ENCODE data around the gene SPSB3.

GRCh38 chr16:1779741-1780676 is 2.4 kb downstream of the SPSB3 start:
- TF ChIP-seq ZNF124 (CRISPR knock-in tag; IDR thresholded peaks at IDR 0.05) (no peak), NFYB (IDR thresholded peaks at IDR 0.05; ENCODE audit: extremely low read depth, insufficient read length) (no peak), EZH2 (IDR thresholded peaks at IDR 0.05; ENCODE audit: borderline replicate concordance, low read depth, low read length) (no peak), ZNF174 (CRISPR knock-in tag; IDR thresholded peaks at IDR 0.05) (no peak), SMC3 (conservative IDR thresholded peaks at IDR 0.05; ENCODE audit: insufficient read depth, low read depth, low read length) (no peak)
- TF ChIP-seq, protein P1, sequence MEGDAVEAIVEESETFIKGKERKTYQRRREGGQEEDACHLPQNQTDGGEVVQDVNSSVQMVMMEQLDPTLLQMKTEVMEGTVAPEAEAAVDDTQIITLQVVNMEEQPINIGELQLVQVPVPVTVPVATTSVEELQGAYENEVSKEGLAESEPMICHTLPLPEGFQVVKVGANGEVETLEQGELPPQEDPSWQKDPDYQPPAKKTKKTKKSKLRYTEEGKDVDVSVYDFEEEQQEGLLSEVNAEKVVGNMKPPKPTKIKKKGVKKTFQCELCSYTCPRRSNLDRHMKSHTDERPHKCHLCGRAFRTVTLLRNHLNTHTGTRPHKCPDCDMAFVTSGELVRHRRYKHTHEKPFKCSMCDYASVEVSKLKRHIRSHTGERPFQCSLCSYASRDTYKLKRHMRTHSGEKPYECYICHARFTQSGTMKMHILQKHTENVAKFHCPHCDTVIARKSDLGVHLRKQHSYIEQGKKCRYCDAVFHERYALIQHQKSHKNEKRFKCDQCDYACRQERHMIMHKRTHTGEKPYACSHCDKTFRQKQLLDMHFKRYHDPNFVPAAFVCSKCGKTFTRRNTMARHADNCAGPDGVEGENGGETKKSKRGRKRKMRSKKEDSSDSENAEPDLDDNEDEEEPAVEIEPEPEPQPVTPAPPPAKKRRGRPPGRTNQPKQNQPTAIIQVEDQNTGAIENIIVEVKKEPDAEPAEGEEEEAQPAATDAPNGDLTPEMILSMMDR (IDR thresholded peaks at IDR 0.05 in 2 of 3, conservative IDR thresholded peaks at IDR 0.05 in 1 of 3; ENCODE audit: insufficient read depth in 2 of 3, low read depth in 1 of 3, low read length in 3 of 3) = no peak
- TF ChIP-seq, protein P2, sequence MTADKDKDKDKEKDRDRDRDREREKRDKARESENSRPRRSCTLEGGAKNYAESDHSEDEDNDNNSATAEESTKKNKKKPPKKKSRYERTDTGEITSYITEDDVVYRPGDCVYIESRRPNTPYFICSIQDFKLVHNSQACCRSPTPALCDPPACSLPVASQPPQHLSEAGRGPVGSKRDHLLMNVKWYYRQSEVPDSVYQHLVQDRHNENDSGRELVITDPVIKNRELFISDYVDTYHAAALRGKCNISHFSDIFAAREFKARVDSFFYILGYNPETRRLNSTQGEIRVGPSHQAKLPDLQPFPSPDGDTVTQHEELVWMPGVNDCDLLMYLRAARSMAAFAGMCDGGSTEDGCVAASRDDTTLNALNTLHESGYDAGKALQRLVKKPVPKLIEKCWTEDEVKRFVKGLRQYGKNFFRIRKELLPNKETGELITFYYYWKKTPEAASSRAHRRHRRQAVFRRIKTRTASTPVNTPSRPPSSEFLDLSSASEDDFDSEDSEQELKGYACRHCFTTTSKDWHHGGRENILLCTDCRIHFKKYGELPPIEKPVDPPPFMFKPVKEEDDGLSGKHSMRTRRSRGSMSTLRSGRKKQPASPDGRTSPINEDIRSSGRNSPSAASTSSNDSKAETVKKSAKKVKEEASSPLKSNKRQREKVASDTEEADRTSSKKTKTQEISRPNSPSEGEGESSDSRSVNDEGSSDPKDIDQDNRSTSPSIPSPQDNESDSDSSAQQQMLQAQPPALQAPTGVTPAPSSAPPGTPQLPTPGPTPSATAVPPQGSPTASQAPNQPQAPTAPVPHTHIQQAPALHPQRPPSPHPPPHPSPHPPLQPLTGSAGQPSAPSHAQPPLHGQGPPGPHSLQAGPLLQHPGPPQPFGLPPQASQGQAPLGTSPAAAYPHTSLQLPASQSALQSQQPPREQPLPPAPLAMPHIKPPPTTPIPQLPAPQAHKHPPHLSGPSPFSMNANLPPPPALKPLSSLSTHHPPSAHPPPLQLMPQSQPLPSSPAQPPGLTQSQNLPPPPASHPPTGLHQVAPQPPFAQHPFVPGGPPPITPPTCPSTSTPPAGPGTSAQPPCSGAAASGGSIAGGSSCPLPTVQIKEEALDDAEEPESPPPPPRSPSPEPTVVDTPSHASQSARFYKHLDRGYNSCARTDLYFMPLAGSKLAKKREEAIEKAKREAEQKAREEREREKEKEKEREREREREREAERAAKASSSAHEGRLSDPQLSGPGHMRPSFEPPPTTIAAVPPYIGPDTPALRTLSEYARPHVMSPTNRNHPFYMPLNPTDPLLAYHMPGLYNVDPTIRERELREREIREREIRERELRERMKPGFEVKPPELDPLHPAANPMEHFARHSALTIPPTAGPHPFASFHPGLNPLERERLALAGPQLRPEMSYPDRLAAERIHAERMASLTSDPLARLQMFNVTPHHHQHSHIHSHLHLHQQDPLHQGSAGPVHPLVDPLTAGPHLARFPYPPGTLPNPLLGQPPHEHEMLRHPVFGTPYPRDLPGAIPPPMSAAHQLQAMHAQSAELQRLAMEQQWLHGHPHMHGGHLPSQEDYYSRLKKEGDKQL (CRISPR knock-in tag; IDR thresholded peaks at IDR 0.05; ENCODE audit: borderline replicate concordance) = no peak
- TF ChIP-seq, protein P3, sequence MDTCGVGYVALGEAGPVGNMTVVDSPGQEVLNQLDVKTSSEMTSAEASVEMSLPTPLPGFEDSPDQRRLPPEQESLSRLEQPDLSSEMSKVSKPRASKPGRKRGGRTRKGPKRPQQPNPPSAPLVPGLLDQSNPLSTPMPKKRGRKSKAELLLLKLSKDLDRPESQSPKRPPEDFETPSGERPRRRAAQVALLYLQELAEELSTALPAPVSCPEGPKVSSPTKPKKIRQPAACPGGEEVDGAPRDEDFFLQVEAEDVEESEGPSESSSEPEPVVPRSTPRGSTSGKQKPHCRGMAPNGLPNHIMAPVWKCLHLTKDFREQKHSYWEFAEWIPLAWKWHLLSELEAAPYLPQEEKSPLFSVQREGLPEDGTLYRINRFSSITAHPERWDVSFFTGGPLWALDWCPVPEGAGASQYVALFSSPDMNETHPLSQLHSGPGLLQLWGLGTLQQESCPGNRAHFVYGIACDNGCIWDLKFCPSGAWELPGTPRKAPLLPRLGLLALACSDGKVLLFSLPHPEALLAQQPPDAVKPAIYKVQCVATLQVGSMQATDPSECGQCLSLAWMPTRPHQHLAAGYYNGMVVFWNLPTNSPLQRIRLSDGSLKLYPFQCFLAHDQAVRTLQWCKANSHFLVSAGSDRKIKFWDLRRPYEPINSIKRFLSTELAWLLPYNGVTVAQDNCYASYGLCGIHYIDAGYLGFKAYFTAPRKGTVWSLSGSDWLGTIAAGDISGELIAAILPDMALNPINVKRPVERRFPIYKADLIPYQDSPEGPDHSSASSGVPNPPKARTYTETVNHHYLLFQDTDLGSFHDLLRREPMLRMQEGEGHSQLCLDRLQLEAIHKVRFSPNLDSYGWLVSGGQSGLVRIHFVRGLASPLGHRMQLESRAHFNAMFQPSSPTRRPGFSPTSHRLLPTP (IDR thresholded peaks at IDR 0.05; ENCODE audit: borderline replicate concordance, extremely low read depth, insufficient read length) = no peak

Data from K562 (cell line).